GM12878 (cell line): ENCODE results near the gene STARD3.

Experiments used
- FOXM1 ChIP-seq: IDR thresholded peaks from 2 replicates; pipeline ENCODE4 v1.6.1; 2012; ENCODE audit warnings: low read depth, mild to moderate bottlenecking, inconsistent platforms, low read length, moderate library complexity
- GABPA ChIP-seq: IDR thresholded peaks from 2 replicates; pipeline ENCODE4 v1.6.1; 2014; ENCODE audit warnings: antibody characterized with exemption, low read depth, mild to moderate bottlenecking, inconsistent platforms
- SP1 ChIP-seq: IDR thresholded peaks from one replicate; pipeline ENCODE4 v1.6.1; 2011; ENCODE audit warnings: low read depth, low read length
- TF ChIP-seq, protein P1 (sequence below), 3 experiments: IDR thresholded peaks in 2 of 3; conservative IDR thresholded peaks in 1 of 3; 2 replicates each; pipeline ENCODE4 v1.5.1; 2011; ENCODE audit warnings: low read depth in 3 of 3, low read length in 3 of 3, mild to moderate bottlenecking in 3 of 3, control low read depth in 2 of 3, moderate library complexity in 2 of 3, inconsistent platforms in 1 of 3, mixed read lengths in 1 of 3; ENCODE audit not compliant: control insufficient read depth in 2 of 3, insufficient read depth in 1 of 3; ENCODE audit errors: extremely low read depth in 1 of 3
- TF ChIP-seq, protein P2 (sequence below): IDR thresholded peaks from 2 replicates; pipeline ENCODE4 v1.6.1; 2012; ENCODE audit warnings: low read depth, low read length, improper control_type of control experiment

DNA sequence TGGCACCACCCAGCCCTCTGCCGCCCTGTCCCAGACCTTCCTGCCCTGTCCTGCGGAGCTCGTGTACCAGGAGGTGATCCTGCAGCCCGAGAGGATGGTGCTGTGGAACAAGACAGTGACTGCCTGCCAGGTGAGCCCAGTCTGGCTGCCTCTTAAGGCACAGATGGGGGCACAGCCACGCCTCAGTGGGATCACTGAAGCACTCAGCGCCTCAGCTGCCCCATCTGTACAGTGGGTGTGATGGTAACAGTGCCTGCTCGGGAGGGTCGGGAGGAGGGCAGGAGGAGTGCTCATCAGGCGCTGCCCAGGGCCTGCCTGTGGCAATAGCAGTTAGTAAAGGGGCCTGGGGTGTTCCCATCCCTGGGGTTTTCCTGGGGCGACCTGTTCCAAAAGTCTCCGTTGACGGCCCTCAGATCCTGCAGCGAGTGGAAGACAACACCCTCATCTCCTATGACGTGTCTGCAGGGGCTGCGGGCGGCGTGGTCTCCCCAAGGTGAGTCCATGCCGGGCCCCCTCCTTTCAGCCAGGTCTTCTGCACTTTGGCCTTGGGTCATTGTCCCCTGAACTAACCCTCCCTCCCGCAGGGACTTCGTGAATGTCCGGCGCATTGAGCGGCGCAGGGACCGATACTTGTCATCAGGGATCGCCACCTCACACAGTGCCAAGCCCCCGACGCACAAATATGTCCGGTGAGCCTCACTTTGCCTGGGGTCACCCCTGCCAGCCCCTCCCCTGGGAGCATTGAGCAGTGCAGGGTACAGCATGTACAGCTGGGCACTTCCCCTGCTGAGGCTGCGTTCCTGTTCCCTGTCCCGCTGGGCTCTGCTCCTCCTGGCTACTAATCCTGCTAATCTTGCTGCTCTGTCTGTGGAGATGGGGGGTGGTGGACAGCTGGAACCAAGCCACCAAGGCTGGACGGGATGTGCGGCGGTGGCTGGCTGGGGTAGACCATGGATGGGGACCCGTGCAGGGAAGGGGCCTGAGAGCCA lies 23.7 kb downstream of the STARD3 start:
- no peak for TF ChIP-seq SP1
- TF ChIP-seq, protein P1, sequence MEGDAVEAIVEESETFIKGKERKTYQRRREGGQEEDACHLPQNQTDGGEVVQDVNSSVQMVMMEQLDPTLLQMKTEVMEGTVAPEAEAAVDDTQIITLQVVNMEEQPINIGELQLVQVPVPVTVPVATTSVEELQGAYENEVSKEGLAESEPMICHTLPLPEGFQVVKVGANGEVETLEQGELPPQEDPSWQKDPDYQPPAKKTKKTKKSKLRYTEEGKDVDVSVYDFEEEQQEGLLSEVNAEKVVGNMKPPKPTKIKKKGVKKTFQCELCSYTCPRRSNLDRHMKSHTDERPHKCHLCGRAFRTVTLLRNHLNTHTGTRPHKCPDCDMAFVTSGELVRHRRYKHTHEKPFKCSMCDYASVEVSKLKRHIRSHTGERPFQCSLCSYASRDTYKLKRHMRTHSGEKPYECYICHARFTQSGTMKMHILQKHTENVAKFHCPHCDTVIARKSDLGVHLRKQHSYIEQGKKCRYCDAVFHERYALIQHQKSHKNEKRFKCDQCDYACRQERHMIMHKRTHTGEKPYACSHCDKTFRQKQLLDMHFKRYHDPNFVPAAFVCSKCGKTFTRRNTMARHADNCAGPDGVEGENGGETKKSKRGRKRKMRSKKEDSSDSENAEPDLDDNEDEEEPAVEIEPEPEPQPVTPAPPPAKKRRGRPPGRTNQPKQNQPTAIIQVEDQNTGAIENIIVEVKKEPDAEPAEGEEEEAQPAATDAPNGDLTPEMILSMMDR (IDR thresholded peaks at IDR 0.05 in 2 of 3, conservative IDR thresholded peaks at IDR 0.05 in 1 of 3; ENCODE audit: control insufficient read depth in 2 of 3, extremely low read depth in 1 of 3, insufficient read depth in 1 of 3, low read depth in 3 of 3, low read length in 3 of 3) = no peak
- TF ChIP-seq FOXM1 = no peak
- TF ChIP-seq GABPA = no peak
- TF ChIP-seq, protein P2, sequence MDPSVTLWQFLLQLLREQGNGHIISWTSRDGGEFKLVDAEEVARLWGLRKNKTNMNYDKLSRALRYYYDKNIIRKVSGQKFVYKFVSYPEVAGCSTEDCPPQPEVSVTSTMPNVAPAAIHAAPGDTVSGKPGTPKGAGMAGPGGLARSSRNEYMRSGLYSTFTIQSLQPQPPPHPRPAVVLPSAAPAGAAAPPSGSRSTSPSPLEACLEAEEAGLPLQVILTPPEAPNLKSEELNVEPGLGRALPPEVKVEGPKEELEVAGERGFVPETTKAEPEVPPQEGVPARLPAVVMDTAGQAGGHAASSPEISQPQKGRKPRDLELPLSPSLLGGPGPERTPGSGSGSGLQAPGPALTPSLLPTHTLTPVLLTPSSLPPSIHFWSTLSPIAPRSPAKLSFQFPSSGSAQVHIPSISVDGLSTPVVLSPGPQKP = no peak
